HG02840 (cell line): Measurements from ENCODE around the gene NCKIPSD.

Experiments used
- ATAC-seq: cut with Tn5 transposase; IDR thresholded peaks from one replicate; pipeline ENCODE4 v1.9.1; 2021; ENCODE audit warnings: mild to moderate bottlenecking, moderate library complexity, moderate number of reproducible peaks; ENCODE audit not compliant: unreplicated experiment, low FRiP score

The NCKIPSD gene

GRCh38 chr3:48697952-48698351, 12.2 kb upstream of the NCKIPSD start:
- no peak for ATAC-seq

GRCh38 chr3:48696601-48697000, 10.9 kb upstream of the NCKIPSD start:
- no peak for ATAC-seq

GRCh38 chr3:48696156-48696555, 10.4 kb upstream of the NCKIPSD start:
- no peak for ATAC-seq

GRCh38 chr3:48695393-48695753, 9.7 kb upstream of the NCKIPSD start:
- no peak for ATAC-seq

- no peak for ATAC-seq
Observed at GRCh38 chr3:48694610-48695392, 9.1 kb upstream of the NCKIPSD start.

- no peak for ATAC-seq
Observed at GRCh38 chr3:48693826-48694225, 8.1 kb upstream of the NCKIPSD start.

- ATAC-seq = no peak
Observed at GRCh38 chr3:48692551-48692950, 6.8 kb upstream of the NCKIPSD start.

GRCh38 chr3:48690846-48691458, 5.2 kb upstream of the NCKIPSD start:
- no peak for ATAC-seq

- ATAC-seq = no peak
Observed at GRCh38 chr3:48689384-48689783, 3.7 kb upstream of the NCKIPSD start.

GRCh38 chr3:48688737-48689075, 3.0 kb upstream of the NCKIPSD start:
- no peak for ATAC-seq

- ATAC-seq = no peak
Observed at GRCh38 chr3:48688032-48688736, 2.5 kb upstream of the NCKIPSD start.

- ATAC-seq = no peak
Observed at GRCh38 chr3:48687220-48687678, 1.5 kb upstream of the NCKIPSD start.

GRCh38 chr3:48686538-48687219, 964 bp upstream of the NCKIPSD start:
- no peak for ATAC-seq

GRCh38 chr3:48685293-48685602, 467 bp downstream of the NCKIPSD start:
- ATAC-seq = no peak

- no peak for ATAC-seq
Observed at GRCh38 chr3:48684480-48685143, 1.1 kb downstream of the NCKIPSD start.

- ATAC-seq = no peak
Observed at GRCh38 chr3:48684054-48684349, 1.7 kb downstream of the NCKIPSD start.

- ATAC-seq = no peak
Observed at GRCh38 chr3:48682786-48683185, 2.9 kb downstream of the NCKIPSD start.

- ATAC-seq = no peak
Observed at GRCh38 chr3:48681974-48682610, 3.6 kb downstream of the NCKIPSD start.

GRCh38 chr3:48681541-48681880, 4.2 kb downstream of the NCKIPSD start:
- no peak for ATAC-seq

GRCh38 chr3:48680811-48681540, 4.7 kb downstream of the NCKIPSD start:
- no peak for ATAC-seq
